Ishikawa (cell line): ENCODE data around the gene BAHD1.

Experiments used
- CEBPB ChIP-seq: IDR thresholded peaks from 2 replicates; pipeline ENCODE4 v1.6.1; 2012
- CREB1 ChIP-seq: IDR thresholded peaks from 2 replicates; pipeline ENCODE4 v1.6.1; 2012; ENCODE audit warnings: low read depth
- EGR1 ChIP-seq: IDR thresholded peaks from 2 replicates; pipeline ENCODE4 v1.6.1; 2012
- EP300 ChIP-seq: IDR thresholded peaks from 2 replicates; pipeline ENCODE4 v1.6.1; 2012; ENCODE audit warnings: borderline replicate concordance
- FOXM1 ChIP-seq: IDR thresholded peaks from 2 replicates; pipeline ENCODE4 v1.6.1; 2012; ENCODE audit warnings: low read depth, borderline replicate concordance
- MAX ChIP-seq: IDR thresholded peaks from 2 replicates; pipeline ENCODE4 v1.6.1; 2012
- NFIC ChIP-seq: IDR thresholded peaks from 2 replicates; pipeline ENCODE4 v1.6.1; 2012
- RAD21 ChIP-seq: IDR thresholded peaks from 2 replicates; pipeline ENCODE4 v1.6.1; 2012; ENCODE audit warnings: low read depth
- TAF1 ChIP-seq: IDR thresholded peaks from 2 replicates; pipeline ENCODE4 v1.6.1; 2012; ENCODE audit warnings: low read depth, mild to moderate bottlenecking
- TCF12 ChIP-seq: IDR thresholded peaks from 2 replicates; pipeline ENCODE4 v1.6.1; 2012; ENCODE audit warnings: low read depth
- TEAD4 ChIP-seq: IDR thresholded peaks from 2 replicates; pipeline ENCODE4 v1.6.1; 2012
- YY1 ChIP-seq: IDR thresholded peaks from 2 replicates; pipeline ENCODE4 v1.6.1; 2012; ENCODE audit warnings: low read depth
- ZBTB7A ChIP-seq: IDR thresholded peaks from 2 replicates; pipeline ENCODE4 v1.6.1; 2012; ENCODE audit warnings: low read depth
- TF ChIP-seq, protein P1 (sequence below): IDR thresholded peaks from 2 replicates; pipeline ENCODE4 v1.6.1; 2012; ENCODE audit warnings: low read depth, mild to moderate bottlenecking
- TF ChIP-seq, protein P2 (sequence below): IDR thresholded peaks from 2 replicates; pipeline ENCODE4 v1.6.1; 2012

BAHD1 gene

GRCh38 chr15:40440743-40441564, at the start of gene BAHD1:
Gene BAHD1, plus strand, starts transcription at chr15:40440953. Its CDS starts 17,512 bp downstream, at chr15:40458465.
- TF ChIP-seq, protein P1, sequence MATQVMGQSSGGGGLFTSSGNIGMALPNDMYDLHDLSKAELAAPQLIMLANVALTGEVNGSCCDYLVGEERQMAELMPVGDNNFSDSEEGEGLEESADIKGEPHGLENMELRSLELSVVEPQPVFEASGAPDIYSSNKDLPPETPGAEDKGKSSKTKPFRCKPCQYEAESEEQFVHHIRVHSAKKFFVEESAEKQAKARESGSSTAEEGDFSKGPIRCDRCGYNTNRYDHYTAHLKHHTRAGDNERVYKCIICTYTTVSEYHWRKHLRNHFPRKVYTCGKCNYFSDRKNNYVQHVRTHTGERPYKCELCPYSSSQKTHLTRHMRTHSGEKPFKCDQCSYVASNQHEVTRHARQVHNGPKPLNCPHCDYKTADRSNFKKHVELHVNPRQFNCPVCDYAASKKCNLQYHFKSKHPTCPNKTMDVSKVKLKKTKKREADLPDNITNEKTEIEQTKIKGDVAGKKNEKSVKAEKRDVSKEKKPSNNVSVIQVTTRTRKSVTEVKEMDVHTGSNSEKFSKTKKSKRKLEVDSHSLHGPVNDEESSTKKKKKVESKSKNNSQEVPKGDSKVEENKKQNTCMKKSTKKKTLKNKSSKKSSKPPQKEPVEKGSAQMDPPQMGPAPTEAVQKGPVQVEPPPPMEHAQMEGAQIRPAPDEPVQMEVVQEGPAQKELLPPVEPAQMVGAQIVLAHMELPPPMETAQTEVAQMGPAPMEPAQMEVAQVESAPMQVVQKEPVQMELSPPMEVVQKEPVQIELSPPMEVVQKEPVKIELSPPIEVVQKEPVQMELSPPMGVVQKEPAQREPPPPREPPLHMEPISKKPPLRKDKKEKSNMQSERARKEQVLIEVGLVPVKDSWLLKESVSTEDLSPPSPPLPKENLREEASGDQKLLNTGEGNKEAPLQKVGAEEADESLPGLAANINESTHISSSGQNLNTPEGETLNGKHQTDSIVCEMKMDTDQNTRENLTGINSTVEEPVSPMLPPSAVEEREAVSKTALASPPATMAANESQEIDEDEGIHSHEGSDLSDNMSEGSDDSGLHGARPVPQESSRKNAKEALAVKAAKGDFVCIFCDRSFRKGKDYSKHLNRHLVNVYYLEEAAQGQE = no peak
- TF ChIP-seq CEBPB (no peak), EGR1 (peak; percentile 53; the same call in 1 of the 2 replicates), MAX (peak; percentile 85), ZBTB7A (no peak), TAF1 (peak; percentile 33; the same call in 1 of the 2 replicates)

DNA sequence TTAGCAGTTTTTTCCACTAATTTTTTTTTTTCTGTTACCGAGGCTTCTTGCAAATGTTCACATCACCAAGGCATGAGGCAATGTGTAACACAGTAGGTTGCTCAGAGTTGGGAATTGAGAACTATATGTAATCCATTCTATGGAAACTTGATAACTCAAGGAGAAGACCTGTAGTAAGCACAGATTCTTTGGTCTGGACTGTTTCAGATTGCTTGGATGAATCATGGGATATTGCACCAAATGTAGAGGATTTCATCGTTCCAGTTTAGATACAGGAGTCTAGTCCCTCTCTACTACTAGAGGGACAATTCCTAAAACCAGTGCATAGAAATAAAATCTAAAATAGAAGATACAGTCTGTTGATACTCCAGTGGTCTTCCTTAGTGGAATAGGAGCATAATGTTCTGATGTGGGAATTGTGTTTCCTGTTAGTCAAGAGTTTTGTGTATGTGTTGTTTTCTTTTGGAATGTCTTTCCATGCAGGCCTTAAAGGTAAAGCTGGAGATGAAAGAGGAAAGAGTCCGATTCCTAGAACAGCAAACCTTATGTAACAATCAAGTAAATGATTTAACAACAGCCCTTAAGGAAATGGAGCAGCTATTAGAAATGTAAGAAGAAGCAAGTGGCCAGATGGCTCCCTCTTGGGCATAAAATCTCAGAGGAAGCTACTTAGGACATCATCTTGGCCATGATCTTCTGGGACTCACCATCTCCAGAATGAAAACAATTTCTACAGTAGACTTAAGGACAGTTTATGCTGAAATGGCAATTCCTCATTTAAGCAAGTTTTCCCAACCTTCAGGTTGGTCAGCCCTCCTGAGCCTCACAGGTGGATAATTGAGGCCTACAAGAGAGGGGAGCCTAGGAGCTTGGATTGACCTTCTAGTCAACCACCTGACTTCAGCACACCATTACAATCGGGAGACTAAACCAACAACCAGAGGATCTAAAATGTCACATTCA, 47.5 kb upstream of the BAHD1 start:
- TF ChIP-seq EP300 (no peak), RAD21 (no peak), EGR1 (no peak), CEBPB (no peak), NFIC (no peak), FOXM1 (no peak), TEAD4 (no peak), MAX (no peak), TAF1 (no peak), ZBTB7A (no peak), YY1 (no peak), CREB1 (no peak), TCF12 (no peak)
- TF ChIP-seq, protein P2, sequence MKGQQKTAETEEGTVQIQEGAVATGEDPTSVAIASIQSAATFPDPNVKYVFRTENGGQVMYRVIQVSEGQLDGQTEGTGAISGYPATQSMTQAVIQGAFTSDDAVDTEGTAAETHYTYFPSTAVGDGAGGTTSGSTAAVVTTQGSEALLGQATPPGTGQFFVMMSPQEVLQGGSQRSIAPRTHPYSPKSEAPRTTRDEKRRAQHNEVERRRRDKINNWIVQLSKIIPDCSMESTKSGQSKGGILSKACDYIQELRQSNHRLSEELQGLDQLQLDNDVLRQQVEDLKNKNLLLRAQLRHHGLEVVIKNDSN = no peak
- TF ChIP-seq, protein P1 = no peak

DNA sequence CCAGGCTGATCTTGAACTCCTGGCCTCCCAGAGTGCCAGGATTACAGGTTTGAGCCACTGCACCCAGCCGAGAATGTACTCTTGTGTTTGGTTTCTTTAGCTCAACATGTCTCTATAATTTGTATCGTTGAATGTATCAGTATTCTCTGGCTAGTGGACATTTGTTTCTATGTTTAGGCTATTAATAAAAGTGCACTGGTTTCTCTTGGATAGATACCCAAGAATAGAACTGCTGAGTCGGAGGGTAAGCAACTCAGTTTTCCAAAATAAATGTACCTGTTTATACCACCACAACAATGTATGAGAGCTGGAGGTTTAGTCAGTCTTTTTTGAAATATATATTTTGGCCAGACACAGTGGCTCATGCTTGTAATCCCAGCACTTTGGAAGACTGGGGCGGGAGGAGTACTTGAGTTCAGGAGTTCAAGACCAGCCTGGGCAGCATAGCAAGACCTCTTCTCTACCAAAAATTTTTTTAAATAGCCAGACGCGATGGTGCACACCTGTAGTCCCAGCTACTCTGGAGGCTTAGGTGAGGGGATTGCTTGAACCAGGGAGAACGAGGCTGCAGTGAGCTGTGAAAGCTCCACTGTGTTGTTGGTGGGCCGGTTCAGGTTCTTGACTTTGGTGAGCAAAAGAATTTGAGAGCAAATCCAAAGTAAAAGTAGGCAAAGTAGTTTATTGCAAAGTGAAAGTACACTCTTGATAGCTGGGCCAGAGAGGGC, 42.9 kb upstream of the BAHD1 start:
- TF ChIP-seq CREB1 = no peak
- no peak for TF ChIP-seq NFIC
- no peak for TF ChIP-seq RAD21
- no peak for TF ChIP-seq TCF12
- TF ChIP-seq ZBTB7A = no peak
- TF ChIP-seq FOXM1 = no peak
- no peak for TF ChIP-seq MAX
- TF ChIP-seq TAF1 = no peak
- TF ChIP-seq CEBPB = no peak
- TF ChIP-seq, protein P1 = no peak
- TF ChIP-seq EGR1 = no peak
- no peak for TF ChIP-seq YY1
- TF ChIP-seq EP300 = no peak
- TF ChIP-seq, protein P2 = no peak
- TF ChIP-seq TEAD4 = no peak
